Left lobe of liver (tissue), 2 donors: ENCODE results near the gene SYCP3. TPM values are rescaled to one million over a fixed set of nuclear protein-coding genes. Genes with fewer than 3 reads are reported as not detected.

Source experiments
- ATAC-seq: fragments of 200-7000 bp; cut with Tn5 transposase; one replicate; pipeline ENCODE4 v1.9.1; 2020; ENCODE audit warnings: mild to moderate bottlenecking, moderate library complexity
- DNase-seq: peaks from one replicate; pipeline ENCODE4 v3.0.0-alpha.2; 2020; ENCODE audit warnings: low spot score
- total RNA-seq: library from RNA; stranded (reverse); gene quantifications from one replicate; pipeline ENCODE4 v1.2.1, GENCODE V29; 2021
- donor health status: DM: no; HTN: no; CAD: no; lungs with moderate emphysema.
- donor health status: DM: no; HTN: yes; CAD: no.

The SYCP3 gene
- not detected for total RNA-seq

DNA sequence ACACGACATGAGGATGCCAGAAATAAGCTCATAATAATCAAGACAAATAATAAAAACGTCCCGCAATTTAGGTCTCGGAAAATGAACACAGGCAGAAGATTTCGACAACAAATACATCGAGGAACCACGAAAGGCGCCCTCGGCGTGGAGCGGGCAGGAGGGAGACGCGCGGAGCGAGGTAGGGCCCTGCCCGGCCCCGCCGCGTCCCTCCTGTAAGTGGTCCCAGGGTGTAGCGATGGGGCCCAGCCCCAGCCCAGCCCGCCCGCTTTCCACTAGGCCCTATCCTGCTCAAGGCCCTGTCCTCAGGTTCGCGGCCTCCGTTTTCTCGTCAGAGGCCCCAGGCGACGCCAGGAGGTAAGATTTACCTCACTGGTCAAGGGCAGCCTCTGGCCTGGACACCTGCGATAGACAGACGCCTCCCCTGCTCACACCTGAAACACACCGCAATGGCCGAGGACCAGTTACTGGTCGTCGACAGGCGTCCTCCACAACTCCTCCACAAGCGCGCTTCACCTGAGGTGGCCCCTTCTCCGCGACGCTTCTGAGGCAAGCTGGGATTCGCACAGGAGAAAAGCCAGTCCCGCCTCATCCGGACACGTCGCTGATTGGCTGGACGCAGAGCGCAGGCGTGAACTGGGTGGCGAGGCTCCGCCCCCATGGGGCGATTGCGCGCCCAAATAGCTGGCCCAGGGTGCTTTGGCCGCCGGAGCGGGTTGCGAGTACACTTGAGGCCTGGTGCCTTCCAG lies at the start of gene SYCP3:
TSS of gene SYCP3 (minus strand) at position 543 of the 746 bp plus-strand sequence. CDS start 1,527 bp downstream, outside the sequence.
- DNase-seq (no peak), ATAC-seq (no peak)

GRCh38 chr12:101785671-101786070 lies 46.4 kb upstream of the SYCP3 start:
- ATAC-seq, result no peak
- no peak for DNase-seq

GRCh38 chr12:101784376-101784775 lies 45.1 kb upstream of the SYCP3 start:
- DNase-seq, result no peak
- no peak for ATAC-seq

- DNase-seq (no peak), ATAC-seq (no peak)
These were observed 44.6 kb upstream of the SYCP3 start for GRCh38 chr12:101783838-101784237.

- ATAC-seq, result no peak
- no peak for DNase-seq
These were observed 43.9 kb upstream of the SYCP3 start for GRCh38 chr12:101783150-101783549.

- DNase-seq (no peak), ATAC-seq (no peak)
These were observed 43.0 kb upstream of the SYCP3 start for GRCh38 chr12:101782273-101782731.

DNA sequence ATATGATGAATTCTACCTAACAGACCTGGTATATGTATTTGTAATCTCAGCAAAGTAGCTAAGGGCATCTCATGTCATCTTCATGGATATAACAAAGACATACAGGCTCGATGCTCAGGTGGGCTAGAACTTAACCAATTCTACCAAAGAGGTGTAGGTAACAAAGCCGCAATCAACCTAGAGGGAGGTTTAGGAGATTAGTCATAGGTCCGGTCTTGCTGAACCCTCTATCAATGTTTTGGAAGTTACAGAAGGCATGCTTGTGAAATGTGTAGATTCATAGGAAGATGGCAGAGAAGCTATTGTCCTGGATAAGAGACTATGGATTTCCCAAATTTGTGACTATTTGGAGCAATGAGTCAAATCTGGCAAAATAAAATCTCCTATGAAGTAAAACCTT lies 42.6 kb upstream of the SYCP3 start:
- DNase-seq, result no peak
- ATAC-seq, result no peak

GRCh38 chr12:101780599-101780998 lies 41.3 kb upstream of the SYCP3 start:
- ATAC-seq, result no peak
- no peak for DNase-seq

DNA sequence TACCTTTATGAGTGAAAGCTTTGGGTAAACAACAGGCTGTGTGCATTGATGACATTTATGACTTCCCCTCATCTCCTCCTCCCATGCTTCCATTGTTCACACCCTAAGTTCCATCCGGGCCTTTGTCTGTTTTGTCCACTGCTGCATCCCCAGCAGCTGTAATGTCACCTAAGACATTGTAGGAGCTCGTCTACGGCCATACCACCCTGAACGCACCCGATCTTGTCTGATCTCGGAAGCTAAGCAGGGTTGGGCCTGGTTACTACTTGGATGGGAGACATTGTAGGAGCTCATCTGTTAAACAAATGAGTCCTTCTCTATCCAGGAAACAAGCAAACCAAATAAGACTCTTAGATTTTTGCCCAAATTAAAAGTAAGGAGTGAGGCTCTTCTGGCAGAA lies 40.4 kb upstream of the SYCP3 start:
- ATAC-seq (no peak), DNase-seq (no peak)

- ATAC-seq (no peak), DNase-seq (no peak)
These were observed 39.9 kb upstream of the SYCP3 start for GRCh38 chr12:101779200-101779599.

- ATAC-seq (no peak), DNase-seq (no peak)
These were observed 38.7 kb upstream of the SYCP3 start for GRCh38 chr12:101777978-101778377.

DNA sequence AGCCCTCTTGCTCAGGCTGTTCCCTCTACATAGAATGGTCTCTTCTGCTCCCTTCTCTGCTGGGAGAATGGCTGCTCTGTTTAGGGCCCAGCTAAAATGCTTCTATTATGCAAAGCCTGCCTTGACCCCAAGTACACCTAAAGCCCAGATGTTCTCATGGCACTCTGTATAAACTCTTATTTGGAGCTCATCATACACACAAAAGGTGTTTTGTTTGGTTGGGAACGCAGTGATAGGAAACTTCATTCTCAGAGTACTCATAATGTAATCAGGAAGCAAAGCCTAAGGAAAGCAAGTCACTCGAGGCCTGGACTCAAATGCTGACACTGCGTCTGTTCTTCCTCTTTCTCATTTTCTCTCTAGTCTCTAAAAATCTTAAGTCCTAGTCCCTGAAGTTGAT lies 38.2 kb upstream of the SYCP3 start:
- no peak for DNase-seq
- no peak for ATAC-seq

GRCh38 chr12:101775816-101776215 lies 36.6 kb upstream of the SYCP3 start:
- DNase-seq (no peak), ATAC-seq (no peak)

DNA sequence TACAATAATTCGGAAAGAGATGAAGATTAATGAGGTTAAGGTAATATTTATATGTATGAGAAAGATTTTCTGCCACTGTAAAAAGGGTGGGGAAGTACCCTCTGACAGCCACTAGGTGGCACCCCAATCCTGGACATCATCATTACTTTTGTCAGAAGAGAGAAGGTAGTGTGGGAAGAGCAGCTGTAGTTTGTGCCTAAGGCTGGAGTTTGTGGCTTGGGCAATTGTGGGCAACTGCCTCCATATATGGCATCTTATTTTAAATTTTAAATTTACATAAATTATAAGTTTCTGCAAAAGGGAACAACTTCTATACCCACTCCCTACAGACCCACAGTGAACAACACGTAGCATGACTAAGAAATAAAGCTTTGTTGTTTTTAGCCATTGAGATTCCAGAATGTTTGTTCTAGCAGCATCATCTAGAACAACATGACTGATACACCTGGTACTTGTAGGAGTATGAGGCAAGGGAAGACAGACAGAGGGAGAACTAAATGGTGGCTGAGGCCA lies 34.4 kb upstream of the SYCP3 start:
- ATAC-seq, result peak; percentile 95
- peak; percentile 63 for DNase-seq

DNA sequence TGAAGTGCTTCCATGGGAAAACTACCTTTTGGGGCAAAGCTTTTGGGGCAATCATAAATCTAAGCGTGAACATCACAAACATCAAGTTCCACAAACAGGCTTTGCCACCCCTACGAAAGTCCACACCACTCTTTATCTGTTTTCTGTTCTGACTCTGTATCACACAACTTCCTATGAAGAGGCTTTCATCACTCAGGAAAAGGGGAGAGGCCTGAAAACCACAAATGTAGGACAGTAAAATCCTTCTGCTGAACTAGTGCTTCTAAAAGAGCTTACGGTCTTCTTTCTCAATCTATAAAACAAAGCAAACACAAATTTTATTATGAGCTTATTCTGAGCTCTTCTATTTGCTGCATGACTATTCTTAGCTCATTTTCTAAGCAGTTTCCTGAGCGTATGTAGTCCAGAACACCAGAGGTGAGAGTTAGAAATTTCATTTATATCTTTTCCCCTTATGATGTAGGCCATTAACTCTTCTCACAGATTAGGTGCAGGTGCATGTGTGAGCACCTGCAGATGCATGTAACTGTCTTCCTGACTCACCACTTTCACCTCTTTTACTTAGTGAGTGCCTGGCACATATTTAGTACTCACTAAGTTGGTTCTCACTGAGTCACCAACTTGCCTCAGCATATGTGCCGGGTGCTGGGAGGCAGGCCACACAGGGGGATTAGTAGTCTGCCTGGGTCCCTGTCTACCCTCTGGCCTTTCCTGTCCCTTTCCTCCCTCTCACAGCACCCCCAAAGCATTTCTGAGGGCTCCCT lies 32.9 kb upstream of the SYCP3 start:
- ATAC-seq, result no peak
- no peak for DNase-seq

GRCh38 chr12:101769865-101770264 lies 30.6 kb upstream of the SYCP3 start:
- no peak for ATAC-seq
- DNase-seq, result no peak

- ATAC-seq (no peak), DNase-seq (no peak)
These were observed 29.5 kb upstream of the SYCP3 start for GRCh38 chr12:101768781-101769180.

DNA sequence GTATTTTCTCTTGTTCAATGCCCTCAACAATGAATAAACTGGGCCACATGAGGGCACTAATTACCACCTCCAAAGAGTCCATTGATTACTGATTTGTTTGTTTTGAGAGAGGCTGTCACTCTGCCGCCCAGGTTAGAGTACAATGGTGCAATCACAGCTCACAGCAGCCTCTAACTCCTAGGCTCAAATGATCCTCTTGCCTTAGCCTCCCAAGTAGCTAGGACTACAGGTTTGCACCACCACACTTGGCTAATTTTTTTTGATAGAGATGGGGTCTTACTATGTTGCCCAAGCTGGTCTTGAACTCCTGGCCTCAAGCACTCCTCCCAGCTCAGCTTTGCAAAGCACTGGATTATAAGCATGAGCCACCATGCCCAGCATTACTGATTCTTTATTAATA lies 28.3 kb upstream of the SYCP3 start:
- ATAC-seq, result no peak
- no peak for DNase-seq

DNA sequence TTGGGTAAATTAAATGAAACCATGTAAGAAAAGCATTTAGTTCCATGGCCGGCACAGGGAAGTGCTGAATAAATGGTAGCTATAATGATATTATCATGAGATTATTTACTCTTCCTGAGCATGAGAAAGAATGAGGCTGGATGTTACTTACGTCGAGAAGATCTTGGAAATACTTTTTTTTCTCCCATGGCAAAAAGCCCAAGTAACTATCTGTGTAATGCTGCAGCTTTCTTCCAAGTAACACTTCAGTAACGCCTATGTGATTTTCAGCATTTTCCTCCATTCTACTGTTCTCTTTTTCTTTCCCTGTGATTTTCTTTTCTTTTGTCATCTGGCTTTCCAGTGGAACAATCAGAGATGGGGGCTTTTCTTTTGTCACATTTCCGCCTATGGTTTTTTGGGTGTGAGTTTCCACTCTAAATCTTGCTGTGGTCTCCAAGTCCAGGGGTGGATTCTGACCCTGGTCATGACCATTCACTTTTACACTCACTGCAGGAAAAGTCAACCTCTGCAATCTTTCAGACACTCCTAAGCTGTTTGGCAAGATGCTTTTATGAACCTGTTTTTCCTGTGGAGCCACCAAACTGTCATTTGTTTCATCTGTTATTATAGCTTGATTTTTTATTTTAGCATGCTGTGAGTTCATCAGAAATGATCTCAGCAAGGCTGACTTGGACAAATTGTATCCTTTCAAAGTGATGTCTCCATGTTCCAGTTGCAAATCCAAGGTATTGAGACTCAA lies 25.0 kb upstream of the SYCP3 start:
- ATAC-seq (no peak), DNase-seq (no peak)

DNA sequence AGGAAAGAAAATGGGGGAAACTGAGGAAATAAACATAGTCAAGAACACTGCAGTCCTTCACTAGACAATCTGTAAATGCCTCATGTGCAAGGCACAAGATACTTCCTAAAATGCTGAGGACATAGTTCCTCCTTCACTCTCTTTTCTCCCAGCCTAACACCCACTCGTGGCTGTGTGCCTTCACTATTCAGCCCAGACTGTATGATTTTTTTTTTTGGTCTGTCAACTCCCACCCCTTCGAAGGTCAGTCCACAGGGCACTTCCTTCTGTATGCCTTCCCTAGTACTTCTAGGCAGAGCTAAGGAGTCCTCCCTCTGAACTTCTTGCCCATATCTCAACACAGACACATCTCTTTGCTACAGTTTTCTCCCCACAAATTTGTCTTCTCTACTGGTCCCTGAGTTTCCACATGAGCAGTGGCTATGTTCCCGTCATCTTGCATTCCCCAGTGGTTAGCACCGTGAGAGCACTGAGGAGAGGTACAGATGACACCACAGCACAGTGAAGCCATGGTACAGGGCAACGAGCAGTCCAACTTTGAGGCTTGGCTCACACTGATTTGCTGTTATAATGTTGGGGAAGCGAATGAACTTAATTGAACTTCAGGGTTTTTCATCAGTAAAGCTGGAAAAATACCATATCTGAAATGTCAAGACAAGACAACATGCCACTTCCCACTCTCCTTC lies 24.1 kb upstream of the SYCP3 start:
- DNase-seq, result no peak
- ATAC-seq, result peak; percentile 56

DNA sequence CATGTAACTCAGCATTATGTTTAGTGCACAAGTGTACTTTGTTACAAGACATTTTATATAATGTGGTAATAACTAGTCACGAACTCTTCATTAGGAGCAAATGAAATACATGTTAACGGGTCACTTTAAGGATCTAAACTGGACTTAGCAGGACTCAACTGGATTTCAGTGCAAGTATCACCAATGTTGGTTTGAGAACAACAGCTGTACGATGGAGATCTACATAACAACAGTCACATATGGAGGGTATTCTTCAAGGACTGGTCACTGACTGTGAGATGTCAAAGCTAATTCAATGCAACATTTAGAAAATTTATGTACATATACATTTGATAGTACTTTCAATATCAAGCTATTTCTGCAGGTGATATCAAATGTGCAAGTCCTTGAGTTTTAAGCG lies 22.5 kb upstream of the SYCP3 start:
- no peak for DNase-seq
- no peak for ATAC-seq
